Gastrocnemius medialis (tissue), 4 donors: ENCODE measurements around the gene SNAP25.

Source experiments
- POLR2A ChIP-seq, 2 donors: fragments of 450-650 bp; IDR thresholded peaks; one replicate each; pipeline ENCODE4 v1.6.1; 2017; ENCODE audit warnings: antibody characterized with exemption in 2 of 2, mild to moderate bottlenecking in 2 of 2, moderate library complexity in 2 of 2
- TF ChIP-seq, protein P1 (sequence below), 5 experiments: fragments of 450-650 bp in 3 of 5; fragments of 200-600 bp in 2 of 5; sonication (generic) in 2 of 5; IDR thresholded peaks in 4 of 5; conservative IDR thresholded peaks in 1 of 5; 1 replicate in 4 of 5; 2 replicates in 1 of 5; pipeline ENCODE4 v1.5.1; 2016 to 2019; ENCODE audit warnings: antibody characterized with exemption in 5 of 5, mild to moderate bottlenecking in 3 of 5, moderate library complexity in 3 of 5

DNA sequence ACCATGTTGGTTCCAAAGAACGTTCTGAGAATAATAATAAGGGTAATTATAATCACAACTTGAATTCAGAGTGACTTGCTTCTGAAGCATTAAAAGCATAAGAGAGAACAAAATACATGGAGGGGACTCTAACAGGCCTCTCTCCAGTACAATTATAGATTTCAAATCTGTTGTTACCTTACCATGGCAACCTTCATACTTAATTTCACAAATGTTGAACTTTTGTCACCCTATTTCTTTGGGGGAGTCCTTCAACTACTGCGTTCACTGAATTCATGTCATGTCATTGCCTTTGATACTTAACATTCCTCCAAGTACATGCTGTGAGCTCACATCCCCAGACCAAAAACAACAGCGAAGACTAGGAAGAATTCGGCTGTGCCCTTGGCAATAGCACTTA is 111.4 kb downstream of the SNAP25 start:
- TF ChIP-seq, protein P1, sequence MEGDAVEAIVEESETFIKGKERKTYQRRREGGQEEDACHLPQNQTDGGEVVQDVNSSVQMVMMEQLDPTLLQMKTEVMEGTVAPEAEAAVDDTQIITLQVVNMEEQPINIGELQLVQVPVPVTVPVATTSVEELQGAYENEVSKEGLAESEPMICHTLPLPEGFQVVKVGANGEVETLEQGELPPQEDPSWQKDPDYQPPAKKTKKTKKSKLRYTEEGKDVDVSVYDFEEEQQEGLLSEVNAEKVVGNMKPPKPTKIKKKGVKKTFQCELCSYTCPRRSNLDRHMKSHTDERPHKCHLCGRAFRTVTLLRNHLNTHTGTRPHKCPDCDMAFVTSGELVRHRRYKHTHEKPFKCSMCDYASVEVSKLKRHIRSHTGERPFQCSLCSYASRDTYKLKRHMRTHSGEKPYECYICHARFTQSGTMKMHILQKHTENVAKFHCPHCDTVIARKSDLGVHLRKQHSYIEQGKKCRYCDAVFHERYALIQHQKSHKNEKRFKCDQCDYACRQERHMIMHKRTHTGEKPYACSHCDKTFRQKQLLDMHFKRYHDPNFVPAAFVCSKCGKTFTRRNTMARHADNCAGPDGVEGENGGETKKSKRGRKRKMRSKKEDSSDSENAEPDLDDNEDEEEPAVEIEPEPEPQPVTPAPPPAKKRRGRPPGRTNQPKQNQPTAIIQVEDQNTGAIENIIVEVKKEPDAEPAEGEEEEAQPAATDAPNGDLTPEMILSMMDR (IDR thresholded peaks at IDR 0.05 in 4 of 5, conservative IDR thresholded peaks at IDR 0.05 in 1 of 5) = no peak
- no peak for TF ChIP-seq POLR2A (IDR thresholded peaks at IDR 0.05)
